Cardiac muscle cell (in vitro differentiated cells and primary cell): Measurements from ENCODE around the gene CNN1. TPM values are rescaled to one million over a fixed set of nuclear protein-coding genes. Genes with fewer than 3 reads are reported as not detected.

Experiments
- DNase-seq, 2 donors: peaks; one replicate each; pipeline versions ENCODE4 v3.0.0 to v3.0.0-alpha.2; 2010 to 2017; ENCODE audit warnings: low read depth in 1 of 2, low spot score in 1 of 2
- H3K27ac ChIP-seq: fragments of 200-600 bp; sonication (generic); 2 replicates; pipeline ENCODE4 v1.5.1; 2016
- H3K27me3 ChIP-seq: fragments of 200-600 bp; sonication (generic); 2 replicates; pipeline ENCODE4 v1.6.0; 2016; ENCODE audit warnings: control low read depth
- H3K36me3 ChIP-seq: fragments of 200-600 bp; sonication (generic); 2 replicates; pipeline ENCODE4 v1.5.1; 2016; ENCODE audit warnings: control low read depth
- H3K4me1 ChIP-seq: fragments of 200-600 bp; sonication (generic); 2 replicates; pipeline ENCODE4 v1.8.1; 2017; ENCODE audit warnings: low read depth, mild to moderate bottlenecking, mixed run types
- H3K4me3 ChIP-seq: fragments of 200-600 bp; sonication (generic); 2 replicates; pipeline ENCODE4 v1.5.1; 2016; ENCODE audit warnings: mild to moderate bottlenecking
- H3K9me3 ChIP-seq: fragments of 200-600 bp; sonication (generic); 2 replicates; pipeline ENCODE4 v1.5.1; 2017; ENCODE audit warnings: low read depth, mild to moderate bottlenecking, control low read depth
- CTCF ChIP-seq: IDR thresholded peaks from 2 replicates; pipeline ENCODE4 v1.5.1; 2012; ENCODE audit warnings: low read depth, mild to moderate bottlenecking, low read length
- polyA plus RNA-seq: library from polyadenylated mRNA; unstranded; fragments of >200 nt; fragmentation: Nextera tagmentation; extraction: Ambion mirVana; gene quantifications from 2 replicates; pipeline ENCODE4 v1.2.1, GENCODE V29; 2016
- total RNA-seq: library from RNA; depleted of rRNA; stranded (reverse); fragments of >200 nt; gene quantifications from 2 replicates; pipeline ENCODE4 v1.2.3, GENCODE V29; 2016

The CNN1 gene
- total and polyA plus RNA-seq, 2 experiments from 2014 or later, result 288 to 388 TPM

DNA sequence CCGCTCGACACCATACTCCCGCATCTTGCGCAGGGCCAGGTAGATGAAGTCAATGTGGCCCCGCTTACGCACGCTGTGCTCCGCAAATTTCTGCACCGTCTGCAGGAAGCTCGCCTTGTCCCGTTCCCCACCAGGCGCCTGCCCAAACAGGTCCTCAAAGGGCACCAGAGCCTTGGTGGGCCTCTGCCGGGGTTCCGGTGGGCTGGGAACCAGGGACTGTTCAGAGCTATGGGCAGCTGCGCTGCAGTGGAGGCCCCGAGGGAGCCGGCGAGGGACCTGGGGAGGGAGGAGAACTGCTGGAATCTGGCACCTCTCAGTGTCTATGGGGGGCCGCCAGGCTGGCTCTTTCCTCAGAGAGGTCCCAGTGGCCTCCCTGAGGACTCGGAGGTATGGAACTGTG lies 24.7 kb upstream of the CNN1 start:
- H3K36me3 ChIP-seq, result peaks cover 6% of the 10 kb centered on the region
- DNase-seq, result no peak
- no peak overlapping the region for H3K4me3 ChIP-seq
- H3K27ac ChIP-seq, result no peak overlapping the region
- no peaks in the 10 kb centered on the region for H3K9me3 ChIP-seq
- no peaks in the 10 kb centered on the region for H3K27me3 ChIP-seq
- no peak for TF ChIP-seq CTCF
- H3K4me1 ChIP-seq, result no peaks in the 10 kb centered on the region

DNA sequence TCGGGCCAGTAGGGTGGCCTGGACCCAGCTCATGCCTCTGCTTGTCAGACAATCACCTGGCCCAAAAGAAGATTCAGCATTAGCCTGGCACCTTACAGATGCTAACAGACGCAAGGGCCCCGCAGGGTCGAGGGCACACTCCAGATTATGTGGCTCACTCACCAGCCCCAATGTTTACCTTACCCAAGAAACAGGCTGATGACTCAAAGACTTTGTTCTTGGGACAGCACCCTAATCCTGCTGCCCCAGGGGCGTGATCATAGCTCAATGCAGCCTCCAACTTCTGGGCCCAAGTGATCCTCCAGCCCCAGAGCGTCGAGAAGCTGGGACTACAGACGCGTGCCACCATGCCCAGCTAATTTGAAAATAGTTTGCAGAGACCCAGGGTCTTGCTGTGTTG lies 19.5 kb upstream of the CNN1 start:
- Histone ChIP-seq H3K27ac (no peak overlapping the region), H3K4me1 (no peaks in the 10 kb centered on the region), H3K4me3 (no peak overlapping the region), H3K36me3 (peaks cover 2% of the 10 kb centered on the region), H3K27me3 (no peaks in the 10 kb centered on the region), H3K9me3 (no peaks in the 10 kb centered on the region)
- DNase-seq, result no peak
- TF ChIP-seq CTCF, result no peak

DNA sequence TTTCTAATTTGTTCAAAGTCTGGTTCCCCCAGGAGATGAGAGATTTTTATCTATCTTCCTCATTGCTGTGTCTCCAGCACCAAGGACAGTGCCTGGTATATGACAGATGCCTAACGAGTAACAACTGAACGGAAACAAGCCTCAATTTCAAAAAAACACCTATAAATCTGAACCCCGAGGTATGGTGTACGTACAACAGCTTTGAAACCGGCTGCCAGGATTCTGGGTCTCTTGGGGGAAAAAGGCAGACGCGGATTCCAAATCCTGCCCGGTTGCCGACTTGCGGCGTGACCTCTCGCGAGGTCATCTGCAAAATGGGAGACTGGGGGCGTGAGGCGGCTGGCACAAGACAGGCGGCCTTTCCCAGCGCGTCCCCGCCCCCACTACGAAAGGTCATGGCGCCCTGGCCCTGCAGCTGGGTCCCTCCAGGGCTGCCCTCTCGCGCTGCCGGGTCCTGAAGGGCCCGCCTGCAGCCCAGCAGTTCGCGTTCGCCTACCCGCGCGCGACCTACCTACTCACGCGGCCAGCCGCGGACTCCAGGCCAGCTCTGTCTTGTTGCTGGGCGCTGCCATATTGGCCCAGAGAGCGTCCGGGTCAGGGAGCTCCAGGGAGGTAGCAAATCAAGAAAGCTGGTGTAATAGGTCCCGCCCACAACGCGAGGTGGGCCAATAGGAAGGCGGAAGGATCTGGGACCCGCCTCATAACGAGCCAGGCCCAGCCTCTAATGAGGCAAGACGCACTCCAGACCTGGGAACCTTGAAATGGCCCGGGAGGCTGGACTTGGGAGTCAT lies 9.9 kb upstream of the CNN1 start, which contains the start of gene ECSIT:
Gene ECSIT, minus strand, starts transcription at position 584 of the 791 bp plus-strand sequence. CDS start 9,964 bp downstream, outside the sequence.
- no peaks in the 10 kb centered on the region for H3K27me3 ChIP-seq
- H3K4me3 ChIP-seq, result peak within 1 kb of the TSS; percentile 65
- peak; percentile 98 to 99 for DNase-seq
- H3K9me3 ChIP-seq, result no peaks in the 10 kb centered on the region
- H3K27ac ChIP-seq, result peak within 1 kb of the TSS; percentile 97
- no peaks in the 10 kb centered on the region for H3K4me1 ChIP-seq
- TF ChIP-seq CTCF, result no peak
- H3K36me3 ChIP-seq, result no peaks in the 10 kb centered on the region

DNA sequence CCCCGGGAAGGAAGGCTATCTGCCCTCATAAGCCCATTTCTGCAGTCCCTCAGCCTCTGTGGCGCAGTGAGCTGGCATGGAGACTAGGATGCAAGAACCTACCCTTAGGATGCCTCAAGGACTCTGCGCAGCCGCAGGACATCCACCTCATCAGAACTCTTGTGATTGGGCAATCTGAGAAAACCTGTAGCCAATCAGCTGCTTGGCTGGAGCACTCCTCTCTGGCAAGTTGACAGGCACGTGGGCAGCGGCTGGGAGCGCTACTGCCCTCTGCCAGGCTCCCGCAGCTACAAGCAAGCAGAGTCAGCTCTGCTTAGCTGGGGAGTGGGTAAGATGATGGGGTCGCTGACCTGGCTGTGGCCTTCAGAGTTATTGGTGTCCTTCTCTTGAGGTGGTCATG lies 8.2 kb upstream of the CNN1 start:
- Histone ChIP-seq H3K36me3 (no peaks in the 10 kb centered on the region), H3K27ac (no peak overlapping the region), H3K27me3 (no peaks in the 10 kb centered on the region), H3K4me1 (no peaks in the 10 kb centered on the region), H3K9me3 (no peaks in the 10 kb centered on the region), H3K4me3 (no peak overlapping the region)
- TF ChIP-seq CTCF, result peak; percentile 44
- peak; percentile 90 to 91 for DNase-seq

- no peak for TF ChIP-seq CTCF
- H3K9me3 ChIP-seq, result no peaks in the 10 kb centered on the region
Measured at GRCh38 chr19:11534538-11534937, 4.1 kb upstream of the CNN1 start.

More at GRCh38 chr19:11534538-11534937, 4.1 kb upstream of the CNN1 start:
- Histone ChIP-seq H3K36me3 (no peaks in the 10 kb centered on the region), H3K27ac (no peak overlapping the region), H3K4me3 (no peak overlapping the region), H3K27me3 (no peaks in the 10 kb centered on the region), H3K4me1 (peaks cover 6% of the 10 kb centered on the region)
- no peak for DNase-seq
